Fibroblast of skin of right quadriceps (primary cell): ENCODE results near the gene KIF2A.
A peak's percentile ranks its signal among the peaks of the same experiment; 100 is the strongest.

Source experiments
- DNase-seq: peaks from one replicate; pipeline ENCODE4 v3.0.0-alpha.2; 2013

KIF2A gene

DNA sequence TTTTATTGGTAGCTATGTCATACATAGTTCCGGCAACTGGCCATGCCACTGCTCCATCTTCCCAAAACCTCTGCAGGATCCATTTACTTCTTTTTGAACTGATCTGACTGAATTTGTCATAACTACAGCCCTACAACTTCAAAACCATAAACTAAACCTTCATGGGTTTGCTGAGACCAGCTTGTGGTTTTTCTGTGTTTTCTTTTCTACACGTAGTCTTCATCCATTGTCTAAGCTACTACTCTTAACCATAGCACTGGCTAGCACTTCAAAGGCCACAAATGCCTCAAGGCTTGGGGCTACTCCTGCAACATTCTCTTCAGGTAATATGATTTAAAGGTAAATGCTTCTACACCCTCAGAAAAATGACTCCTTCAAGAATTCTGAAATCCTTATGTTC is 9.0 kb upstream of the KIF2A start:
- DNase-seq = no peak

DNA sequence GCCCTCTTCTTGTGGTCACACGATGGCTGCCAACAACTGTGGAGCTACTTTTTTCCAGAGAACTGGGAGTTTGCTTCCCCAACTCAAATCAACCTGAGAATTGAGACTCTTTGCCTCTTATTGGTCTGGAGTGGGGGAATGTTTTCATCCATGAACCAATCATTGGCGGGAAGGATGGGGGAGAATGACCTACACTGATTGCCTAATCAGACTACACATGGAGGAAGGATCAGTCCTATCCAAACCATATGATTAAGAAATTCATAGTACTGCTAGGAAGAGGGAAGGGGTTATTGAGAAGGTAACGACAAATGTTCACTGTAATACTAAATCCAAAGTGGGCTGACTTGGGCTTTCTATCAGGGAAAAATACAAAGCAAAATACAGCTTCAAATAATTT is 7.9 kb upstream of the KIF2A start:
- DNase-seq = no peak

DNA sequence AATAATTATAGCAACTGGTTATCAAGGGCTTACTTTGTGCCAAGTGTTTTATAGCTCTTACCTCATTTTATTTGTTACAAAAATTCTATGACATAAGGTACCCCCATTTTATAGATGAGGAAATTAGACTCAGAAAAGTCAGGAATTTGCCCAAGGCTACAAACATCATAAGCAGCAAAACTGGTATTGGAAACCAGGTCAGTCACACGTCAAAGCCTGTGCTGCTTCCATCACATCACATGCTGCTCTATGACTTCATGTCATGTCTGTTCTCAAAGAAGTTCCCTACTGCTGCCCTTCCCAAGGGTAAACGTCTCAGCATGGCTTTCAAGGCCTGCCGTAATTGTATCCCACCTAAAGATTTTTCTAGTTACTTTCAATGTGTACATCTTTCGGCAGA is 6.9 kb upstream of the KIF2A start:
- DNase-seq = no peak

DNA sequence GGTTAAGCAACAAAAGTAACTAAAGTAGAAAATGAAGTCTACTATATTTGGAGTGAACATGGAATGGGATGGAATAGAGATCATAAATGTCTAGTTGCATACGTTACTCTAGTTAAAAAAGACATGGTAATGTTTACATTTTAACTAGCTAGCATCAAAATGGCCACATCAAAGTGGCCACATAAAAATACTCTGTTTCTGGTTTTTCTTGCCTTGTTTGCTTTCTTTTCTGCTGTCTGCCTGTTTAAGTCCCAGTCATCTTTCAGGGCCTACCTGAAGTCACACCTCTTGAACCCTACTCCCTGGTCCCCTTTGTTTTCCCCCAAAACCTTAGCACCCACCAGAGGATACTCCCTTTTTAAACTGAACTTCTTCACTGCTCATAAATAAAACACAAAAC is 6.4 kb upstream of the KIF2A start:
- no peak for DNase-seq

DNA sequence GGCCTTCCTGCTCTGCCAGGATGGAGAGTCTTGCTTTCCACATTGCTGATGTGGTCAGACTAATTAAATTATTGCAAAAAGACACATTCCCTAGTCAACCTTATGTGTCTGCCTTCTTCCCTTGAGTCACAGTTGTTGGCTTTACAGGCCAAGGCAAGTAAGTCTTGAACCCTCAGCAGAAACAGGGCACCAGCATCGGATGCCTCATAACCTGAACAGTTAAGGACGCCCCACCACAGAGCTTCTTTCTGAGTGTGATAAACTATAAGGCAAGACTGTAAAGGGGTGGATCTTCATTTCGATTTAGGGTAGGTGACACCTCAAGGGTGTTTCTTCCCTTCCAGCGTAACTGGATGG is 670 bp upstream of the KIF2A start:
- DNase-seq = no peak

DNA sequence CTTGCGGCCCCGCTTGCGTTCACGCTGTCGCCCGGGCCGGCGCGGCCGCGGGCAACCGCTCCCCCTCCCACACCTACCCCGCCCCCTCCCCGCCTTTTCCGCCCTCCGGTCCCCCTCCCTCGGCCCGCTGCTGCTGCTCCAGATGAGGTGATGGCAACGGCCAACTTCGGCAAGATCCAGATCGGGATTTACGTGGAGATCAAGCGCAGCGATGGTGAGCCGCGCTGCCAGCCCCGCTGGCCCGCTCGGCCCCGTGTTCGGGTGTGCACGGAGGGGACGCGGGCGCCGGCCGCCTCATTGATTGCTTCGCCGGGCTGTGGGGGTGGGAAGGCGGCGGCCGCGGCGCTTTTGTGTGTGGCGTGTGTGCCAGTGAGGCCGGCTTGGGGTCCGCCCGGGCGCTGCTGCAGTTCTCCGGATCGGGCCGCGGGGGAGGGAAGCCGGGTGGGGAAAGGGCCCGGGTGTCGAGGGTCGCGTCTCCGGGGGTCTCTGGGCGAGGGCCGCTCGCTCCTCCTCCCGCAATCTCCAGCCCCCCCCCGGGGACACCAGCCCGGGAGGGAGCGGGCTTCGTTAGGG is 403 bp downstream of the KIF2A start:
- no peak for DNase-seq

DNA sequence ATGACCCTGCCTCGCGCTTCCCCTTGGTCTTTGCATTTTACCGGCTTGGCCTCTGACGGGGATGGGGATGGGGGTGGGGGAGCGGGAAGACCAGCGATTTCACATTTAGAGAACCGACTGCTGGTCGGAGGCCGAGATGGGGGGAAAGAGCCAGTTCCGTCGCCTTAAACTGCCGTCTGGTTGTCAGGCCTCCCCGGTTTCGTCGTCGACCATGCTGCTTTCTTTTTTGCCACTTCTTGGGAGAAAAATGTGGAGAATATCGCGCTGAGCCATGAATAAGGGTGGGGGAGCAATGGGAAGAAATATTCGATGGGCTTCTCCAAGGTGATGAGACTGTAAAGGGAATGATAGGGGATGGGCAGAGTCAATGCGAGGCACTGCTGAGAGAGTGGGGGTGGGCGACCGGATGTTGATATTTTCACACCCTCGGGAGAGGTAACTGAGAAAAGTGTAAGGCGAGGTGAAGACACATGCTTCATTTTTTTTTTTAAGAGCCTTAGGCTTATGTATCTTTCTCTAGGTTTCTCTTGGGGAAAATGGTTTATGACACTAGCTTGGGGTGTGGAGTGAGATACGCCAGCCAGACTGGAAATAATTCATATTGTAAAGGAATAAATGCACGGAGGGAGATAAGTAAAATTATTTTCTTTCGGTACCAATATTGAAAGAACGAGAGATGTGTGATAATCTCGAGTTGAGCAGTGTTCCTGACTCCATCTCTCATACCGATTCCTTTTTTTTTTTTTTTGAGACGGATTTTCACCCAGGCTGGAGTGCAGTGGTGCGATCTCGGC is 1.1 kb downstream of the KIF2A start:
- DNase-seq = peak; percentile 40

DNA sequence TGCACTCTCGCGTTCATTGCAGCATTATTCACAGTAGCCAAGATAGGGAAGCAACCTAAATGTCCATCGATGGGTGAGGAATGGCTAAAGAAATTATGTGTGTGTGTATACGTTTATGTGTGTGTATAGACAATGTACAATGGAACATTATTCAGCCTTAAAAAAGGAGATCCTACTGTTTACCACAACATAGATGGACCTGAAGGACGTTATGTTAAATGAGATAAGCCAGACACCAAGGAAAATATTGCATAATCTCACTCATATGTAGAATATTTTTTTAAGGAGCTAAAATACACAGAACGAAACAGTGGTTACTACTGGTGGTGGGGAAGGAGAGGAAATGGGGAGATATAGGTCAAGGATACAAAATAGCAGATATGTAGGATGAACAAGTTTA is 2.4 kb downstream of the KIF2A start:
- no peak for DNase-seq

DNA sequence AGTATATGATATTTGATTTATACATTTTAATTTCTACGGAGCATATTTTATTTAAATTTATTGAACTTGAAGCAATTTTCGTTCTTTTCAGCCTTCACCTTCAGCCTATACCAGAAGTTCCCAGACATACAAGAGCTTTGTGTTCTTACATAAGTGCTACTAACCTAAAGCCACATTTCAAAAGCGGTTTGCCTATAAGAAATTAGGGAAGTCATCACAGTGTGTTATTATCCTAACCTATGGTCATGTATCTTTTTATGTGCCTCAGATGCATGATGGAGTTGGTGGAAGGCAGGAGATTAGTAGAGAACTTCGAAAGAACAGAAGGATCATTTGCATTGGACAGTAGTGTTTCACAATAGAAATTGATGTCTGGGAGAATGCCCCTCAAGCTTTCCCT is 3.1 kb downstream of the KIF2A start:
- no peak for DNase-seq

DNA sequence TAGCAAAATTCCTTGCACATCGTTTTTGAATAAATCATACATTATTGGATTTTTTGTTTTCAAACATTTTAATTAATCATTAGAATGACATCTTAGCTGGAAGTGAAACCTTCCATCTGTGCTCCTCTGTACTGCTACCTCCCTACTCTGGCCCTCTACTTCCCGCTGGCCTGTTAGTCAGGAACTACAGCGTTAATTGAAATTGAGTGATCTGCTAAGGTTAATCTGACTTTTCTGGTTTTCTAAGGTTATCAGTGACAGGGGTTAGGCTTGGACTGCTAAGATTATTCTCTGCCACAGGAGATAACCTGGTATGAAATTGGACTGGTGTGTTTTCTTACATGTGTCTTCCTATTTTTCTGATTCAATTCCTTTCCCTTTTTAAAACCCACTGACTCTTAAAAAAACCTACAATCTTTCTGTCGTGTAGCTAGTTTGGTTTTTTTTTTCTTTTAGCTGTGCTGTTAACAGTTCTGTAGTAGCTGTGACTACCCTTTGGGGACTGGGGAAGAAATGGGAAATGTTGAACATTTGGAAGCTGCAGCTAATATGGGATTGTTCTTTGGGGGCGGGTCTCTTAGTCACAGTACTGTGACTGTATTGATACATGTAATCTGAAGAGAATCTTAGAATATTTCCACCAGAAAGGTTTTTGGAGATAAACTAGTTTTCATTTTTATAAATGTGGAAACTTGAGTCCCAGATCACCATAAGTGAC is 4.6 kb downstream of the KIF2A start:
- no peak for DNase-seq

DNA sequence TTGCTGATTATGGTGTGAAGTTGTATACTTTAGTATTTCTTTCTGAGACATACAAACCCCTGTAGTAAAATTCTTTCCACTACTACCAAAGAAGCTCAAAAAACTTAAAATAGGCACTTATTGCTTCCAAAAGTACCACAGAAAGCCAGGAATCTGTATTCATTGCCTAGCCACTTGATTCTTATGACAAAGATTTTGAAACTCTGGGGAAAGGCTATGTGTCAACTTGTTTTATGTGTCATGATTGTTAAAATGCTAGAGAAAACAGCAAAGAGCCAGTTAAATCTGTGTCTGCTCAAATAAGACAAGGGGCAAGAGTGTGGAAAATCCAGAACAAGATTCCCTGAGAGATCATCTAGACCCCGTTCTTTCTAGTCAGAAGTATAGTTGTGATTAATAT is 6.0 kb downstream of the KIF2A start:
- no peak for DNase-seq

DNA sequence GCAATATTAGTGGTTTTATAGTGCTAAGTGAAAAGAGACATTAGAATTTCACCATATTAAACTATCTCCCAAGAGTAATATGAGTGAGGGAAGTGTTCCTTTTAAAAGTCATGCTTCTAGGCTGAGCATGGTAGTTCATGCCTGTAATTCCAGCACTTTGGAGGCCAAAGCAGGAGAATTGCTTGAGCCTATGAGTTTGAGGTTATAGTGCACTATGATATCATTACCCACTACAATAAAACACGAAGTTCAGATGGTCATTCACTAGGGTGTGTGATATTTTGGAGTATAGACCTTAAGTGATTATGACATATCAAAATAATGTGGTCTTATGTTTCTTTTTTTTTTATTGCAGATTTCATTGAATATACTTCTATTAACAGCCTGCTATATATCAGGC is 6.7 kb downstream of the KIF2A start:
- no peak for DNase-seq

DNA sequence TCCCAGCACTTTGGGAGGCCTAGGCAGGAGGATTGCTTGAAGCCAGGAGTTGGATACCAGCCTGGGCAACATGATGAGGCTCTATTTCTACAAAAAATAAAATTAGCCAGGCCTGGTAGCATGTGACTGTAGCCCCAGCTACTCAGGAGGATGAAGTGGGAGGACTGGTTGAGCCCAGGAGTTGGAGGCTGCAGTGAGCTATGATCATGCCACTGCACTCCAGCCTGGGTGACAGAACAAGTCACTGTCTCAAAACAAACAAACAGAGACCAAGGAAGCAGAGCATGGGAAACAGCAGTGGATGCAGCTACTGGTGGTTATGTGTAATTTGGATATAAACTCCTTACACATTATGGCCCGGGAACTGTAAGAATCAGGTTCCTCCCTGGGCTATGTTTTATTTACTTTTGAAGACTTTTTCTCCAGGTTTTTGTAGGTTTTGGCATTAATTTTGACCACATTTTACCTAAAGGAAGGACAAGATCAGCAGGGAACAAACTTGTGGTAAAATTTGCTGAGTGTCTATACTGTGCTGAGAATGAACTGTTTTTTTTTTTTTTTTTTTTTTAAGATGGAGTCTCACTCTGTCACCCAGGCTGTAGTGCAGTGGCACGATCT is 8.3 kb downstream of the KIF2A start:
- DNase-seq = no peak

DNA sequence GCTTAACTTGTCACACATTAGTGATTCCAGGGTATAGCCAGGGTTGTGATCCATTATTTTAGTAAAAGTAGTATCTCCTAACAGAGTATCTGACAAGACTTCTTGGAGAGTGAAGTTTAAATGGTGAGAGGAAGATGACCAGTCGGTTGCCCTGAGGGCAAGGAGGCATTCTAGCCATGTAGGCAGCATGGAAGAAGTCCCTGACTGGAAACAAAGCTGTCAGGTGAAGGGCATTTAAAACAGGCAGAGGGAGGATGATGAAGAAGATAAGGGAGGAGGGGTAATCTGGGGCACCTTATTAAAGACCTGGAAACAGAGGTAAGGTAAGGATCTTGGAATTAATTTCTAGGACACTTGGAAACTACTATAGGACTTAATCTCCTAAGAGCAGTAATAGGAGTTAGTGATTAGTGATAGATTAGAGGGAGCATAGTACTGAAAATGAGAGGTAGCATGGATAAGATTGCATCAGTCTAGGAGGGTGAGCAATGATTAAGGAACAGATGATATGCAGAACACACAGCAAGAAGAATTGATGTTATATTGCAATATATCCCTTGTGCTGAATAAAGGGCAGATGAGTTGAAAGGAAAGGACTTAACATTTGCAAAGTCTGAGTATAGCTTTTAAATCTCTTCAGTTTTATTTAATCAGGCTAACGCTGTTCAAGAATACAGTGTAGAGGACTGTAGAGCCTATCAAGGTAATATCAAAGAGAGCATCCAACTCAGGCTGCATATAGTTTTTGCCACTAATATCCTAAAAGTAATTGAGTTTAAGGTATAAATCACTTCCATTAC is 9.6 kb downstream of the KIF2A start:
- peak; percentile 31 for DNase-seq

DNA sequence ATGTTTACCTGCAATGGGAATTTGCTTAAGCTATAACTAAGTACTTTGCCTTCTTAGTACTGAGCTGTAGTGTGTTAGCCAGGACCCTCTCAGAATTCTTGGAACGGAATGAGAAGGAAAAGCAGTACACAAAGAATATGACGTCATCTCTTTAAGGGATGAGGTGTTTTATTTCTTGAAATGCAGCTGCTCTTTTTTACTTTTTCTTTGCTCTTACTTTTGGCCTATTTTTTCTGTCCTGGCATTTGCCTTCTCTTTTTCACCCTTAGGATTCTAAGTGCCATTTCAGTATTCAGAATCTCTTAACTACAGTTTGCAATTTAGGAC is 10.1 kb downstream of the KIF2A start:
- DNase-seq = no peak

DNA sequence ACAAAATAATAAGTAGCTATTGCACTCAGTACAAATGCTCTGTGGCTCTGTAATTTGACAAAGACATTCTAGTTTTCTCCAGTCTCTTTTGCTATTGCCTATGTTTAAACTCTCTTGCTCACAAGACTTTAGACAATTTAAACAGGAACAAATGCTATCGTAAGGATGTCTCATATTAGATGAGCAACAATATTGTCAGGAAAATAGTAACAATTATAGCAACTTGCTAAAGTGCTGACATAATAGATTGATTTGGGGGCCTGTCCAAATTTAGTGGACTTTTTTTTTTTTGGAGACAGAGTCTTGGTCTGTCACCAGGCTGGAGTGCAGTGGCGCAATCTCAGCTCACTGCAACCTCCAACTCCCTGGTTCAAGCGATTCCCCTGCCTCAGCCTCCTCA is 11.8 kb downstream of the KIF2A start:
- DNase-seq = no peak

DNA sequence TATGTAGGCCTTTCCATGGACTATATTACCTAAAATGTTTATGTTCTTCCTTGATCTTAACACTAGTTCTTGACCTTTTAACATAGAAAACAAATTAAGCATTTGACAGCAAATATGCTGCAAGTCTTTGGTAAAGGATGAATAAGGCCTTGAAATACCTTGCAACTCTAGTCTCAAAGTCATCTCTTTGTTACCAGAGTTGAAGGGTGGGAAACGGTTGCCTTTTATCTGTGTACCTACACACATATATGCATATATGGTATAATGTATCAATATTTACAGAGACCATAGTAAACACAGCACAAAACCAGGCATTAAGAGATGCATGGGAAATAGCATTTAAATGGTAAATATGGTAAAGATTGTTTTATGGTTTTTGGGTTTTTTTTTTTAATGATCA is 16.5 kb downstream of the KIF2A start:
- DNase-seq = no peak

DNA sequence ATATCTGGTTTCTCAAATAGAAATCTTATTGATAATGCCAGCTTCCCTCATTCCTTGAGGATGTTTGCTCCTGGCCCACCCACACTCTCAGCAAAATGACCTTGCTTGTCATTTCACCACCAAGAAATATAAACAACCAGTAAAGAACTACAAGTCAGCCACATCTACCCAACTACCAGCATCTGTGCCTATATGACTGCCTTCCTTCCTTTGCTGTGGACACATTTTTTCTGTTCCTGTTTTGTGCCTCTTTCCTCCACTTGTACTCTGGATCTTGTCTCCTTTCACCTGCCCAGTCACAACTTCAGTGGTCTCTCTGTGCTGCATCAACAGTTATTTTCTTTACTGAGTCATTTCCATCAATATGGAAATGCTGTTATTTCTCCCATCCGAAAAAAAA is 20.3 kb downstream of the KIF2A start:
- no peak for DNase-seq

DNA sequence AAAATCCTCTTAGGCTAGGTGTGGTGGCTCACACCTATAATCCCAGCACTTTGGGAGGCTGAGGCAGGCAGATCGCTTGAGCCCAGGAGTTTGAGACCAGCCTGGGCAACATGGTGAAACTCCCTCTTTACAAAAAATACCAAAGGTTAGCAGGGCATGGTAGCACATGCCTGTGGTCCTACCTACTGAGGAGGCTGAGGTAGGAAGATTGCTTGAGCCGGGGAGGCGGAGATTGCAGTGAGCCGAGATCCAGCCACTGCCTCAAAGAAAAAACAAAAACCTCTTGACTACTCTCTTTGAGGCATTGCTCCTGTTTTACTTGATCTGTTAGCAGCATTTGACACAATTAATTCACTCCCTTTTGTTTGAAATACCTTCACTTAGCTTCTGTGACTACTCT is 20.7 kb downstream of the KIF2A start:
- no peak for DNase-seq

DNA sequence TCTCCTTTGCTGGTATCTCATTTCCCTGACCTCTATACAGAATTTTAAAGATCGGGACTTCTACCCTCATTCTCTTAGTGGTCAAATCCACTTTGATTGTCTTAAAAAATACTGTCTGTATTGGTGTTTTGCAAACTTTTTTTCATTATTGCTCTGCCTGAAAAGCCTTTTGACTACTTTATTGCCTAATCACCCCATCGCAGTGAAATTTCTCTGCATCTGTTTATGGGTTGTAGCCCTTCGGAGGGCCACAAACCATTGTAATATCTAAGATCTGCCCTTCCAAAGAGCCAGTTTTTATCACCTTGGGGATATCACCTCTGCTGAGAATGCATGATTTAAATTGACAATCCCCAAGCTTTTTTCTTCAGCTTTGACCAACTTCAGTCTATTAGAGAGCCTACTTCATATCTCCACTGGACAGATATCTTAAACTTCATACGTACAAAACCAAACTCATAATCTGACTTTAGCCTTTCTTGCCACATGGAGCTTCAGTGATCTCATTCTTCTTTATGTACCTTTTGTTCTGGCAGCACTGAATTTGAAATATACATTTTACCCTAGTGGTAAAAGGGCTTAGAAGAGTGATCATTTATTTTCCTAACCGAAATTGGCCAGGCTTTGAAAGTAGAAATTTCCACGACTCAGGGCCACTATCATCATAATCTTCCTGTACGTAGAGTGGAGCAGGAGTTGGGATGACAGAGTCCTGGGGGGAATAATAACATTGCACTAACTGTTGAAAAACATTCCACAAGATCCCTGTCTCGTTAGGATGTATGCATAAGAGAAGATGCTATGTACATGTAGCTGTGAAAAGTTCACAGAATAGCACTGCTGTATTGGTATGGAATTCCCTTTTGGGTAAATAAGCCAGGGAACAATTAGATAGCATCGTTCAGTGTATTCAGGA is 21.4 kb downstream of the KIF2A start:
- DNase-seq = no peak

DNA sequence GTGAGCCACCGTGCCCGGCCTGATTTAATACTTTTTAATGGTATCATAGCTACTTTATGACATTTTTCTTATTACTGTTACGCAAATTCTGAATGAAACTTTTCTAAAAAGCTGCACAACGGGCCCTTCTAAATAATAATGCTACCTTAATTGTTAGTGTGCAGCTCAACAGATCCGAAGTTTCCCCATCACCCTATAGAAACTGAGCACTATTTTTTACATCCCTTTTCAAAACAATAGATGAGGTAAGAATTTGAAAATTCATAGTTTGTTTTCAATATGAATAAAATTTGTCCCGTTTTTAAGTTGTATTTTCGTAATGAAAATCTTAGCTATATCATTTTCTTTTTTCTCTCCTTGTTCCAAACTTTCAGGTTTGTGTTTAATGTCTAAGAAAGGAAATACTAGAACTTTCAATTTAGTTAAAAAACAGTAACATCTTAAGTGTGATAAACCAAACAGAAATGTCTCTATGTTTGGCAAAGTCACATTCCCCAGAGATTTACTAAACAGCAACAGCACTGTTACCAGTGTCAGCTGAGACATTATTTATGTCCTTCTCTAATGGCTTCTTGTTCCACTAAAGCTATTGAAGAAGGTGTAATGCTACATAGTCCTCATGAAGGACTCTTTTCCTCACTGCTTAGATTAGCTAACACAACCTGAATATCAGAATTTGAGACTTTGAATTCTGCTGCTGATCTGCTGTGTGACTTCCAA is 22.9 kb downstream of the KIF2A start:
- no peak for DNase-seq

DNA sequence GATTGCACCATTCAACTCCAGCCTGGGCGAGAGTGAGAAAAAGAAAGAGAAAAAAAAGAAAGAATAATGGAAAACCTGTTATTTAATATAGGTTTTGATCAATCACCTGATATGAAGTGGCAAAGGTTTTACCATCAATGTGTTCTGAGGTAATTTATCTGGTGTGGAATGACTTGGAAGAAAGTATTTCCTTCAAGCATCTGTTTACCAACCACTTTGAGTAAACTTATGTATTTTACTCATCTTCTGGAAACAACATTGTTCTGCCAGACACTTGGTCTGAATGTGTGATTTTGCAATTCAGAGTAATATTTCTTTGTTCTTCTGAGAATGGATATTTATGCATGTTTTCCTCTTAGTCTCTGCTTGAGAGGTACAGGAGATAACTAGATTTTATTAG is 24.3 kb downstream of the KIF2A start:
- DNase-seq = no peak
